K562 (cell line): ENCODE results near the gene RAB5B. TPM values are rescaled to one million over a fixed set of nuclear protein-coding genes. Genes with fewer than 3 reads are reported as not detected.

Experiments
- BACH1 ChIP-seq: fragments of 200-800 bp; sonication (Bioruptor generic); IDR thresholded peaks from 2 replicates; pipeline ENCODE4 v1.6.1; 2016; ENCODE audit warnings: missing genetic modification characterization, missing compliant biosample characterization
- HEY1 ChIP-seq: fragments of 250-450 bp; sonication (Bioruptor Pico); IDR thresholded peaks from 2 replicates; pipeline ENCODE4 v1.5.0; 2020; ENCODE audit warnings: mild to moderate bottlenecking, moderate library complexity, borderline replicate concordance
- ILK ChIP-seq: fragments of 450-650 bp; IDR thresholded peaks from 2 replicates; pipeline ENCODE4 v1.6.1; 2016; ENCODE audit warnings: missing genetic modification characterization, low read depth, mild to moderate bottlenecking, missing compliant biosample characterization, moderate library complexity, borderline replicate concordance
- JUN ChIP-seq, 2 experiments: sonication (generic) in 1 of 2; formaldehyde crosslinking in 1 of 2; IDR thresholded peaks; 2 replicates each; pipeline versions ENCODE4 v1.6.1 to v1.8.0; 2012 to 2022; ENCODE audit warnings: borderline replicate concordance in 2 of 2, mild to moderate bottlenecking in 2 of 2, improper control_type of control experiment in 1 of 2, low read depth in 1 of 2, low read length in 1 of 2, missing genetic modification reagents in 1 of 2
- MAFG ChIP-seq: fragments of 450-650 bp; conservative IDR thresholded peaks from 2 replicates; pipeline ENCODE4 v1.6.1; 2016; ENCODE audit warnings: missing genetic modification characterization, missing compliant biosample characterization
- MBD2 ChIP-seq: sonication (generic); IDR thresholded peaks from 2 replicates; pipeline ENCODE4 v1.6.1; 2016; ENCODE audit warnings: low read depth, borderline replicate concordance
- PHTF2 ChIP-seq: fragments of 250-450 bp; sonication (Bioruptor Pico); IDR thresholded peaks from 2 replicates; pipeline ENCODE4 v1.5.0; 2021; ENCODE audit warnings: mild to moderate bottlenecking
- RNF2 ChIP-seq: sonication (generic); IDR thresholded peaks from 2 replicates; pipeline ENCODE4 v1.6.1; 2016
- SRSF3 ChIP-seq: fragments of 200-400 bp; formaldehyde crosslinking; IDR thresholded peaks from 2 replicates; pipeline ENCODE4 v1.6.1; 2016; ENCODE audit warnings: mild to moderate bottlenecking, low read length, moderate library complexity; ENCODE audit not compliant: insufficient read depth
- TAF7 ChIP-seq: fragments of 450-650 bp; IDR thresholded peaks from 2 replicates; pipeline ENCODE4 v1.6.1; 2016; ENCODE audit warnings: missing genetic modification characterization, missing compliant biosample characterization
- ZNF311 ChIP-seq: fragments of 250-450 bp; sonication (Bioruptor Pico); IDR thresholded peaks from 2 replicates; pipeline ENCODE4 v1.4.0; 2020; ENCODE audit warnings: mild to moderate bottlenecking, moderate library complexity
- ZNF354B ChIP-seq: fragments of 250-450 bp; sonication (Bioruptor Pico); IDR thresholded peaks from 2 replicates; pipeline ENCODE4 v1.4.0; 2020
- polyA plus RNA-seq, 8 experiments: library from polyadenylated mRNA; depleted of rRNA in 4 of 8; stranded (reverse) in 5 of 8; unstranded in 3 of 8; fragments of >200 nt; fragmentation: Nextera tagmentation in 2 of 8; fragmentation: Illumina TruSeq in 1 of 8; extraction: Ambion mirVana in 2 of 8; extraction: Trizol in 1 of 8; gene quantifications; 2 replicates each; pipeline versions ENCODE4 v1.2.1 to v1.2.3, GENCODE V29; 2011 to 2014; ENCODE audit warnings: inconsistent platforms in 1 of 8, missing spikeins in 1 of 8
- total RNA-seq, 7 experiments: library from RNA; depleted of rRNA in 6 of 7; stranded (reverse); fragments of >200 nt in 6 of 7; fragmentation: Illumina TruSeq in 2 of 7; extraction: Trizol in 2 of 7; gene quantifications; 2 replicates each; pipeline versions ENCODE4 v1.2.1 to v1.2.3, GENCODE V29; 2011 to 2021; ENCODE audit warnings: low replicate concordance in 1 of 7
- TF ChIP-seq, protein P1 (sequence below): sonication (generic); formaldehyde crosslinking; IDR thresholded peaks from 2 replicates; pipeline ENCODE4 v1.8.0; 2023; ENCODE audit warnings: mild to moderate bottlenecking, missing genetic modification reagents
- TF ChIP-seq, protein P2 (sequence below): sonication (generic); formaldehyde crosslinking; IDR thresholded peaks from 2 replicates; pipeline ENCODE4 v1.8.0; 2022; ENCODE audit warnings: missing genetic modification reagents, mild to moderate bottlenecking, borderline replicate concordance
- TF ChIP-seq, protein P3 (sequence below): sonication (generic); formaldehyde crosslinking; IDR thresholded peaks from 2 replicates; pipeline ENCODE4 v1.8.1; 2022; ENCODE audit warnings: missing genetic modification reagents

RAB5B gene
- total and polyA plus RNA-seq, 9 of the 15 experiments (the other 6 are each of a cell fraction or from before 2014, with no cell fraction given): 6.8 to 73.8 (median 25.2) TPM

DNA sequence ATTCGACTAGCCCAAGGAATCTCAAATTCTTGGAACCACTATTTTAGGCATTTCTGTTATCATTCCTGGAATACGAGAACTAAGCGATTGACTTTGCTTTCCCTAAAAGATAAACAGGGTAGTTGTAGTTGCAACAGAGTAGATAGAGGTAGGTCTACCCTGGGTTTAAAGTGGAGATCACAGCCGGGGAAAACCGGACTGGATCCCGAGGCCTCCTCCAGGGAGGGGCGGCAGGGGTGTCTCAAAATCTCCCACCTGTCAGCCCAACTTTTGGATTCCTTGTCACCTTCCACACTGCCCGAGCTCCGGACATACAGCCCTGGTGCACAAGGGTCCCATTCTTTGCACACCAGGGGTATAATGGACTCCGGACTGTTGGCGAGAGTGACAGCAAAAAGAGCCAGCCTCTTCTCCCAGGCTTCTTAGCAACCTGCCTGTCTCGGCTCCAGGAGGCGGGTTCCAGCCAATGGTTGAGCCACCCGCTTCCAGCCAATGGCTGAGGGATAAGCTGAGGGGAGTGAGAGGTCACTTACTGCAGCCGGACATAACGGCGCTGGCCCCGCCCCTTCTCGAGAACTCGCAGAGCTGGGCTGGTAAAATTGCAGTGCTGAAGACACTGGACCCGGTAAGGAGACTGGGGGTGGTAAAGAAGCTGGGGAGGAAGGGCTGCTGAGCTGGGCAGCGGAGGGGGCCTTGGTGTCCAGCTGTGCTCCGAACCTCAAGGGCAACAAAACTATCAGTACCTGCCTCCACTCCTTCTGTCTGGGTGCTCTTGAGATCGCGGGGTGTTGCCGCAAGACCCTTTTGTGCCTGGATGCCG is 23.0 kb downstream of the RAB5B start, which contains the start of gene SUOX (continued):
- TF ChIP-seq, protein P1, sequence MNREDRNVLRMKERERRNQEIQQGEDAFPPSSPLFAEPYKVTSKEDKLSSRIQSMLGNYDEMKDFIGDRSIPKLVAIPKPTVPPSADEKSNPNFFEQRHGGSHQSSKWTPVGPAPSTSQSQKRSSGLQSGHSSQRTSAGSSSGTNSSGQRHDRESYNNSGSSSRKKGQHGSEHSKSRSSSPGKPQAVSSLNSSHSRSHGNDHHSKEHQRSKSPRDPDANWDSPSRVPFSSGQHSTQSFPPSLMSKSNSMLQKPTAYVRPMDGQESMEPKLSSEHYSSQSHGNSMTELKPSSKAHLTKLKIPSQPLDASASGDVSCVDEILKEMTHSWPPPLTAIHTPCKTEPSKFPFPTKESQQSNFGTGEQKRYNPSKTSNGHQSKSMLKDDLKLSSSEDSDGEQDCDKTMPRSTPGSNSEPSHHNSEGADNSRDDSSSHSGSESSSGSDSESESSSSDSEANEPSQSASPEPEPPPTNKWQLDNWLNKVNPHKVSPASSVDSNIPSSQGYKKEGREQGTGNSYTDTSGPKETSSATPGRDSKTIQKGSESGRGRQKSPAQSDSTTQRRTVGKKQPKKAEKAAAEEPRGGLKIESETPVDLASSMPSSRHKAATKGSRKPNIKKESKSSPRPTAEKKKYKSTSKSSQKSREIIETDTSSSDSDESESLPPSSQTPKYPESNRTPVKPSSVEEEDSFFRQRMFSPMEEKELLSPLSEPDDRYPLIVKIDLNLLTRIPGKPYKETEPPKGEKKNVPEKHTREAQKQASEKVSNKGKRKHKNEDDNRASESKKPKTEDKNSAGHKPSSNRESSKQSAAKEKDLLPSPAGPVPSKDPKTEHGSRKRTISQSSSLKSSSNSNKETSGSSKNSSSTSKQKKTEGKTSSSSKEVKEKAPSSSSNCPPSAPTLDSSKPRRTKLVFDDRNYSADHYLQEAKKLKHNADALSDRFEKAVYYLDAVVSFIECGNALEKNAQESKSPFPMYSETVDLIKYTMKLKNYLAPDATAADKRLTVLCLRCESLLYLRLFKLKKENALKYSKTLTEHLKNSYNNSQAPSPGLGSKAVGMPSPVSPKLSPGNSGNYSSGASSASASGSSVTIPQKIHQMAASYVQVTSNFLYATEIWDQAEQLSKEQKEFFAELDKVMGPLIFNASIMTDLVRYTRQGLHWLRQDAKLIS (CRISPR knock-in tag): no peak
- TF ChIP-seq MBD2: no peak; the same call in 1 of the 2 replicates
- TF ChIP-seq HEY1 (CRISPR knock-in tag): no peak
- TF ChIP-seq ZNF311 (CRISPR knock-in tag): no peak
- no peak for TF ChIP-seq ZNF354B (CRISPR knock-in tag)
- TF ChIP-seq, protein P2, sequence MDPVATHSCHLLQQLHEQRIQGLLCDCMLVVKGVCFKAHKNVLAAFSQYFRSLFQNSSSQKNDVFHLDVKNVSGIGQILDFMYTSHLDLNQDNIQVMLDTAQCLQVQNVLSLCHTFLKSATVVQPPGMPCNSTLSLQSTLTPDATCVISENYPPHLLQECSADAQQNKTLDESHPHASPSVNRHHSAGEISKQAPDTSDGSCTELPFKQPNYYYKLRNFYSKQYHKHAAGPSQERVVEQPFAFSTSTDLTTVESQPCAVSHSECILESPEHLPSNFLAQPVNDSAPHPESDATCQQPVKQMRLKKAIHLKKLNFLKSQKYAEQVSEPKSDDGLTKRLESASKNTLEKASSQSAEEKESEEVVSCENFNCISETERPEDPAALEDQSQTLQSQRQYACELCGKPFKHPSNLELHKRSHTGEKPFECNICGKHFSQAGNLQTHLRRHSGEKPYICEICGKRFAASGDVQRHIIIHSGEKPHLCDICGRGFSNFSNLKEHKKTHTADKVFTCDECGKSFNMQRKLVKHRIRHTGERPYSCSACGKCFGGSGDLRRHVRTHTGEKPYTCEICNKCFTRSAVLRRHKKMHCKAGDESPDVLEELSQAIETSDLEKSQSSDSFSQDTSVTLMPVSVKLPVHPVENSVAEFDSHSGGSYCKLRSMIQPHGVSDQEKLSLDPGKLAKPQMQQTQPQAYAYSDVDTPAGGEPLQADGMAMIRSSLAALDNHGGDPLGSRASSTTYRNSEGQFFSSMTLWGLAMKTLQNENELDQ: no peak
- TF ChIP-seq, protein P3, sequence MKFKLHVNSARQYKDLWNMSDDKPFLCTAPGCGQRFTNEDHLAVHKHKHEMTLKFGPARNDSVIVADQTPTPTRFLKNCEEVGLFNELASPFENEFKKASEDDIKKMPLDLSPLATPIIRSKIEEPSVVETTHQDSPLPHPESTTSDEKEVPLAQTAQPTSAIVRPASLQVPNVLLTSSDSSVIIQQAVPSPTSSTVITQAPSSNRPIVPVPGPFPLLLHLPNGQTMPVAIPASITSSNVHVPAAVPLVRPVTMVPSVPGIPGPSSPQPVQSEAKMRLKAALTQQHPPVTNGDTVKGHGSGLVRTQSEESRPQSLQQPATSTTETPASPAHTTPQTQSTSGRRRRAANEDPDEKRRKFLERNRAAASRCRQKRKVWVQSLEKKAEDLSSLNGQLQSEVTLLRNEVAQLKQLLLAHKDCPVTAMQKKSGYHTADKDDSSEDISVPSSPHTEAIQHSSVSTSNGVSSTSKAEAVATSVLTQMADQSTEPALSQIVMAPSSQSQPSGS: no peak
- TF ChIP-seq JUN (IDR thresholded peaks at IDR 0.05; ENCODE audit: borderline replicate concordance, low read depth, low read length): no peak
- no peak for TF ChIP-seq JUN (CRISPR knock-in tag; IDR thresholded peaks at IDR 0.05; ENCODE audit: borderline replicate concordance)
- TF ChIP-seq BACH1 (tag): no peak
- TF ChIP-seq PHTF2 (CRISPR knock-in tag): peak; percentile 58; the same call in 1 of the 2 replicates
- no peak for TF ChIP-seq MAFG (tag)
- no peak for TF ChIP-seq ILK (tag)
- no peak for TF ChIP-seq TAF7 (tag)
- TF ChIP-seq SRSF3: no peak
- 0 out of 2 replicates have a peak, but pooled peaks have one; percentile 21 for TF ChIP-seq RNF2
